GM18498 (cell line): Measurements from ENCODE around the gene ACSL6.

Experiments
- ATAC-seq: cut with Tn5 transposase; IDR thresholded peaks from one replicate; pipeline ENCODE4 v1.9.1; 2021; ENCODE audit warnings: mild to moderate bottlenecking, moderate library complexity; ENCODE audit not compliant: unreplicated experiment

Gene ACSL6

GRCh38 chr5:132017738-132018625, 6.5 kb upstream of the ACSL6 start:
- ATAC-seq, result no peak

DNA sequence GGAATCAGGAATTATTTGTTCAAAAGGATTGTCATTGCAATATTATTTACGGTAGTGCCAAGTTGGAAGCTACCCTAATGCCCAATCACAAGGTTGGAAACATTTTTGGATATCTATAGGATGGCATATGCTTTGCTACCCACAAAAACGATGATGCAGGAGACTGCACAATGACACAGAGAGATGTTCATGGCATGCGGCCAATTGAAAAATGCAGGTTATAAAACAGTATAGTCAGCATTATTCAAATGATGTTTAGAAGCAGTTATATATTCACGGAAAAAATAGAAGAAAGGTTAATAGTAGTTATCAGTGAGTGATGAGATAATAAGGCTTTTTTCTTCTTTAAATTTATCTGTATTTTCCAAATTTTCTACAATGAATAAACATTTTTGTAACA, 5.9 kb upstream of the ACSL6 start:
- ATAC-seq, result no peak

- ATAC-seq, result no peak
Measured at GRCh38 chr5:132016721-132017250, 5.3 kb upstream of the ACSL6 start.

- no peak for ATAC-seq
Measured at GRCh38 chr5:132013711-132014110, 2.3 kb upstream of the ACSL6 start.

- ATAC-seq, result no peak
Measured at GRCh38 chr5:132013006-132013689, 1.7 kb upstream of the ACSL6 start.

- no peak for ATAC-seq
Measured at GRCh38 chr5:132012371-132013005, 1.0 kb upstream of the ACSL6 start.

- ATAC-seq, result no peak
Measured at GRCh38 chr5:132010989-132011621, 353 bp downstream of the ACSL6 start.

DNA sequence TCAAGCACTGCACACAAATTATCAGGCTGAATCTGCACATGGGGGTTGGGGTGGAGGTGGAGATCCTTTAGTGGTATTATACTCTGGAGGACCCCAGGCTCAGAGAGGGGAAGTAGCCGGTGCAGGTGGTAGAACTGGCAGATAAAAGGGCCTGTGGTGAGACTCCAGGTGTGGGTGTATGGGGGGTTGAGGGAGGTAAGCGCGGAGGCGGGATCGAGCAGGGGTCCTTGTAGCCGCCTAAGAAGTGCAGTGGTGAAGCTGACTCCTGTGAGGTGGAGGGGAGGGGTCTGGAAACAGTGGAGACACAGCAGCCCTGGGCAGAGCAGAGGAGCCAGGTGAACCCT, 841 bp downstream of the ACSL6 start:
- ATAC-seq, result no peak

DNA sequence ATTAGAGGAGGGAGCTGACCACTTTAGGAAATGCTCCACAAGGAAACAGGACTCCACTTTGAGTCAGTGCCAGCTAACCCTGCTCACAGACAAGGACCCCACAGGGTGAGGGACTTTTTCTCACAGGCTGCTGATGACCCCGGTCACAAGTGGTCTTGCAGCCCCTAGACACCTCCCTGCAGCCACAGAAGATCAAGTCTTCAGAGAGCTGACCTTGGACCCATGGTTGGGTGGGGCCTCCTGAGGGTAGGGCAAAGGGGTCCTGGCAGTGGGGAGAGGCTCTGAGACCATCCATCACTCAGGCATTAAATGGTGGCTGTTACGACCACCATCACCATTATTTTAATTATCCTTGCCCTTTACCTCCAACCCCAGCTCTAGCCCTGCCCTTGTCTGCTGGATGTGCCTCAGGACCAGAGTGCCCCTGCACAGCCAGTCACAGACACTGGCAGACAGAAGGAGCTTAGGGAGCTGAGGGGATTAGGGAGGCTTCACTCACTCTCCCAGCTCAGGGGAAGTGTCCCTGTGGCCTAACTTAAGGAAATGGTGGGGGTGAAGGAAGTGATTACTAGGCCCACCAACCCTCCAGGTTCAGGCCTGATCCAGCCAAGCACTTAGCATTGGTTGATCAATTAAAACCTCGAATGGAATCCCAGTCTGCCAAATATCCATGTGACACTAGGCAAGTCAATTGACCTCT, 1.6 kb downstream of the ACSL6 start:
- ATAC-seq, result no peak

- ATAC-seq, result no peak
Measured at GRCh38 chr5:132008961-132009680, 2.3 kb downstream of the ACSL6 start.

- peak; percentile 15 for ATAC-seq
Measured at GRCh38 chr5:132008163-132008473, 3.3 kb downstream of the ACSL6 start.

DNA sequence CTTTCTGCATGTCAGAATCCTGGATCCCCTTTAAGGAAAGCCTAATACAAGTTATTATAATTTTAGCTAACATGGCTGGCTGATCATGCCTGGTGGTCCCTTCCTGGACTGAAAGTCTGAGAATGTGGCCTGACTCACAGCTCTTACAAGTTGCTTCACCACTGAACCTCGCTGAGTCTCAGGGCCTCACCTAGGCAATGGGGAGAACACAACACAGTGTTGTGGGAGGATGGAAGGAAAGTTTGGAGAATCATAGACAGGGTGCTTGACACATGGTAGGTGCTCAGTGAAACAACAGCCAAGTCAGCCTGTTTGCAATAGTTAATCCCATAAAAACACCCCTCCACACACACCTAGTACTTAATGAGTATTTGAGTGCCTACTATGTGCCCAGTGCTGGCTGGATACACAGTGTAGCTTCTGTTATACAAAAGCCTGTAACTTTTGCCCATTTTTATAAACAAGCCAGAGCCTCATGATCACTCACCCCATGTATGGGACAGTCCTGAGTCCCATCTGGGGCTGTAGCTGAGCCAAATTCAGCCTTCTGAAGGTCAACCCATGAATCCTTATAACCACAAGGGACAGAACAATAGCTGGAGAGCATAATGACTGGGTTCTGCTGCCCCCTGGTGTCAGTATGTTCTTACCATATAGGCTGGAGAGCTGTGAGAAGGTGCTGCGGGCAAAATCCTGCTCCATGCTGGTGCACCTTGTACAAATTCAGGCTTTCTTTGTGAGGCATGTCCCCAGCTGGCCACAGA, 3.9 kb downstream of the ACSL6 start:
- ATAC-seq, result peak; percentile 74

DNA sequence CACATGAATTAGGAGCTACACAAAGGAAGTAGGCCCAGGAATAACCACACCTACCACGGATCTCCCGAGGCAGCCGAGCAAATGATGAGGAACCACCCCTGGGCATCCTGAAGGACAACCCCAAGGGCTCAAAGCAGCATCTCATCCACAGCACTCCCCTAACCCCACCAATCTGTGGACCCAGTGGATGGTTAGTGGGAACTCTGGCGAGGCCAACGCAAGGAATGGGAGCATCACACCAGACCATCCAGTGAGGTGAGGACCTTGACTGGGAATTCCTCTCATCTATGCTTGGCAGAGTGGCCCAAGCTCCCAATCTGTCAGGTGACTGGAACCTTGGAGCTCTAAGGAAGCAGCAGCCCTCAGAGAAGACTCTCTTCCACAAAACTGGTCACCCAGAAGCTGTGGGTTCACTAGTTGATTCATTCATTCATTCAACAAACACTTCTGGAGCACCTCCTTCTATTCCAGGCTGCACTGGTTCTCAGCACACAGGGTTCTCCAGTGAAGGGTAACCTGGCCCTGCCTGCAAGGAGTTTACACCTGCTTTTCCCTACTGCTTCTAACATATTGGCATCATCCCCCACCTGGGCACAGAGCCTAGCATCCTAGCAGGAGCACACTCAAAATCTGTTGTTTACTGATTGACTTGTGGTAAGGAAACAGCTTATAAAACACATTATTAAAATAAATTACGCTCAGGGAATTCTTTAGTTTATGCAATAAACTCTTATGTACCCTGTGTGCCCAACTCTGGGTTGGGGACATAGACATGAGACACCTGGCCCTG, 4.9 kb downstream of the ACSL6 start:
- ATAC-seq, result no peak

DNA sequence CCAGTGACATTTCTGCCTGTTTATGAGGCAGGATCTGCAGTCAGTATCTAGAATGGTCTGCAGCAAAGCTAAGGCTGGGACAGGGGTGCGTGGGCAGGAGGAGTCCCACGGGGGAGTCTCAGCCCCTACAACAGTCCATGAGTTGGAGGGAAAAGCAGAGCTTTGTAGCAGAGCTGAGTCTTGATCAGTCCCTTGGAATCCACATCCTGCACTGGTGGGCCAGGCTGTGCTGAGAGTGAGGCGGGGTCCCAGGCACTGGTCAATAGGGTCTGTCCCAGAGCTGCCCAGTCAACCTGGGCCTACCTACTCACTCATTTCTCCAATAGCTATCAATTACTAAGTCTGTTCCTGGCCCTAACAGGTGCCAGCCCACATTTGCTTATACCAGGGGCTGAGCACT, 5.9 kb downstream of the ACSL6 start:
- ATAC-seq, result no peak

GRCh38 chr5:132003982-132004381, 7.5 kb downstream of the ACSL6 start:
- no peak for ATAC-seq

- ATAC-seq, result no peak
Measured at GRCh38 chr5:132003170-132003744, 8.2 kb downstream of the ACSL6 start.

DNA sequence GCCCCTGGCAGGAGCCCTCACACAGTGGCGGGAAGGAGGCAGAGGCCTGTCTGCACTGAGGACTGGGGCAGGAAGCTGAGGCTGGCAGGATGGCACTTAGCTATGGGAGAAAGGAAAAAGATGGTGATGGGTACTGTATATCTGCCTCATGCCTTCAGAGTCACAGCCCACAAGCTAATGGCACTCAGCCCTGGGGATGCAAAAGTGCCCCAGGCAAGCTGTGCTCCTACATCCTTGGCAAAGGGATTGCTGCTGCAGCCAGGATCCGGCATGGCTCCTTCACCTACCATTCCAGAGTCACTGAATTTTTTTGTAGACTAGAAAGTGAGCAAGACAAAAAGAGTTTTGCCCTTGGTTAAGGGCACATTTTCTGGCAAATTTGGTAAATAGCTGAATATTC, 8.7 kb downstream of the ACSL6 start:
- ATAC-seq, result no peak
